Kidney (tissue), 14 donors: ENCODE results near the gene PRDM16. TPM values are rescaled to one million over a fixed set of nuclear protein-coding genes. Genes with fewer than 3 reads are reported as not detected.

Source experiments
- DNase-seq, 5 donors: peaks; one replicate each; pipeline ENCODE4 v3.0.0-alpha.2; 2013 to 2020
- FAIRE-seq: peaks from 2 replicates; lab custom pipeline; 2012; peaks lifted over from hg19 to GRCh38; lab: Jason Lieb, UNC
- H3K27ac ChIP-seq, 2 donors: one replicate each; pipeline ENCODE4 v1.7.0; 2013; ENCODE audit warnings: low read depth in 2 of 2, low read length in 2 of 2, inconsistent platforms in 1 of 2
- H3K27me3 ChIP-seq: one replicate; pipeline ENCODE4 v1.7.1; 2013; ENCODE audit warnings: low read length, inconsistent platforms; ENCODE audit not compliant: control insufficient read depth, insufficient read depth
- H3K36me3 ChIP-seq, 3 donors: one replicate each; pipeline versions ENCODE4 v1.7.0 to v1.7.1; 2013; ENCODE audit warnings: low read length in 3 of 3, control low read depth in 1 of 3, inconsistent platforms in 1 of 3; ENCODE audit not compliant: insufficient read depth in 3 of 3, control insufficient read depth in 2 of 3
- H3K4me1 ChIP-seq, 3 donors: one replicate each; pipeline versions ENCODE4 v1.7.0 to v1.7.1; 2013; ENCODE audit warnings: low read length in 3 of 3, inconsistent platforms in 1 of 3, low read depth in 1 of 3; ENCODE audit not compliant: control insufficient read depth in 2 of 3, insufficient read depth in 2 of 3
- H3K4me3 ChIP-seq, 3 donors: one replicate each; pipeline versions ENCODE4 v1.7.0 to v1.8.1; 2013; ENCODE audit warnings: low read length in 3 of 3, control low read depth in 1 of 3, inconsistent platforms in 1 of 3
- H3K9ac ChIP-seq, 3 donors: one replicate each; pipeline versions ENCODE4 v1.7.0 to v1.7.1; 2013; ENCODE audit warnings: low read length in 3 of 3, control low read depth in 1 of 3, inconsistent platforms in 1 of 3
- H3K9me3 ChIP-seq, 3 donors: one replicate each; pipeline versions ENCODE4 v1.7.0 to v1.7.1; 2013; ENCODE audit warnings: low read length in 3 of 3, control low read depth in 1 of 3, inconsistent platforms in 1 of 3; ENCODE audit not compliant: control insufficient read depth in 2 of 3, insufficient read depth in 1 of 3
- CTCF ChIP-seq: IDR thresholded peaks from 3 replicates; pipeline ENCODE4 v1.5.1; 2012; ENCODE audit warnings: mild to moderate bottlenecking, moderate library complexity, borderline replicate concordance; ENCODE audit not compliant: insufficient read depth; ENCODE audit errors: extremely low read depth
- intact Hi-C: fragments of 100-400 bp; cut with DNase I; formaldehyde crosslinking; loops from one replicate; pipeline ENCODE4 v1.11.1; 2022
- polyA plus RNA-seq: library from polyadenylated mRNA; stranded (reverse); fragments of 350-450 nt; fragmentation: Illumina TruSeq; extraction: RNeasy Lipid Tissue Mini Kit (QIAGEN cat#74804); gene quantifications from one replicate; pipeline ENCODE4 v1.2.3, GENCODE V29; 2014; ENCODE audit warnings: low read depth, low replicate concordance; ENCODE audit not compliant: insufficient read depth
- total RNA-seq: library from RNA; stranded (reverse); fragmentation: NEBNext Ultra II Directional; extraction: Animal tissue kit (Norgen Biotek cat#: 25700); gene quantifications from one replicate; pipeline ENCODE4 v1.2.1, GENCODE V29; 2021
- donor health status: control.
- donor health status: control.
- donor health status: control.
- donor health status: control.
- donor health status: control.
- donor health status: DM: yes; HTN: yes; CAD: no.
- donor health status: Normal renal cell carcinoma (clear cell type).

PRDM16 gene
- total and polyA plus RNA-seq, 2 donors from 2014 or later = 3.0 to 21.9 TPM

DNA sequence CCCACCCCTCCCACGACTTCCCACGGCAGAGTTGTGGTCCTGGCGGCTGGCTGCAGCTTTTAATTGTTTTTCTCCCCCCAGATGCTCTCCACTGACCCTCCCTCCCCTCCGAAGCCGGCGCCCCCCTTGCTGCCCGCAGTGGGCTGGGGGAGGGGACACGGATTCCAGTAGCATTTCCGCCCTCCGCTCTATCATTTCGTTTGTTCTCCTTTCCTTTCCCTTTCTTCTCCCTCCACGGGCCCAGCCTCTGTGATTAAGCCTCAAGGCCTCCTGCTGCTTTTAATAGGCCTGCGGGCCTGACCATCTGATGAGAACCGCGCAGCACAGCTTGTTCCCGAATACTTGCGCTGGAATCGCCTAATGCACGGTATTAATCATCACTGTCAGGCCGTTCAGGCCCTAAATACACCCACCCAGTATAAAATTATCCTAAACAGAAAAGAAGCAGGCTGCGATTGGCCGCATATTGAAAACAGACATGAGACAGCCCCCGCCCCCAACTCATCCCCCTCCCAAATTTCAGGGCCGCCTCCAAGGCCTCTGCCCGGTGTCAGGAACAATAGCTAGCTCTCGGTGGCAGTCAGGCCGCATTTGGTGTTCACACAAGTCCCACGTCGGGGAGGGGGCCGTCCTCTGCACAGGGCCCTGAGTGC is 283.4 kb downstream of the PRDM16 start:
- H3K9ac ChIP-seq = peak overlapping the region in 1 of 3 donors; percentile 10
- FAIRE-seq (no peak), DNase-seq (peak; percentile 56 to 91 (median 80))
- H3K27me3 ChIP-seq = no peaks in the 10 kb centered on the region
- no peaks in the 10 kb centered on the region for H3K9me3 ChIP-seq
- H3K27ac ChIP-seq = peak overlapping the region; percentile 57 to 68
- H3K4me1 ChIP-seq = peaks cover 0 to 30% (median 15%) of the 10 kb centered on the region in 3 donors
- H3K4me3 ChIP-seq = no peak overlapping the region
- no peaks in the 10 kb centered on the region for H3K36me3 ChIP-seq
- TF ChIP-seq CTCF = no peak
- intact Hi-C loops = no loop called here

DNA sequence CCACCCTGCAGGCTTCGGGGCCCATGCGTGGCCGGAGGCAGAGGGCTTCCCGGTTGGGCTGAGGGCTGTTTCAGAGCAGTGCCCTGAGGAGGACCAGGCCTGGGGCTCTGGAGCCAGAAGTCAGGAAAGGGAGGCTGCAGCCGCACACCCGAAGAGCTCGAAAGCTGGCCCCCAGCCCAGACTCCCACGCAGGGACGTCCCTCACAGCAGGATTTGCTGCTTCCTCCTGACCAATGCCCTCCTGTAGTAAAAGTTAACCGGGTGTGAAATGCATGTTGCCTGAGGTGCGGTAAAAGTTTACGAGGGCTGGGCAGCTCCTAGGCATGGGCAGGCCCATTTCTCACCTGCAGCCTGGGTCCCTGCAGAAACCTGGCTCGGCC is 283.9 kb downstream of the PRDM16 start:
- intact Hi-C loops = no loop called here
- H3K4me3 ChIP-seq = no peak overlapping the region
- peak overlapping the region; percentile 57 to 68 for H3K27ac ChIP-seq
- FAIRE-seq = no peak
- H3K9me3 ChIP-seq = no peaks in the 10 kb centered on the region
- no peaks in the 10 kb centered on the region for H3K27me3 ChIP-seq
- no peaks in the 10 kb centered on the region for H3K36me3 ChIP-seq
- no peak overlapping the region for H3K9ac ChIP-seq
- TF ChIP-seq CTCF = no peak
- peak; percentile 93 to 96 (median 95) for DNase-seq
- peaks cover 0 to 31% (median 15%) of the 10 kb centered on the region in 3 donors for H3K4me1 ChIP-seq

GRCh38 chr1:3353876-3354275 is 284.9 kb downstream of the PRDM16 start:
- no peak overlapping the region for H3K9ac ChIP-seq
- no peak for TF ChIP-seq CTCF
- peak overlapping the region in 1 of 2 donors; percentile 57 for H3K27ac ChIP-seq
- no peaks in the 10 kb centered on the region for H3K9me3 ChIP-seq
- intact Hi-C loops = no loop called here
- FAIRE-seq (no peak), DNase-seq (no peak)
- no peak overlapping the region for H3K4me3 ChIP-seq
- no peaks in the 10 kb centered on the region for H3K27me3 ChIP-seq
- no peaks in the 10 kb centered on the region for H3K36me3 ChIP-seq
- peaks cover 0 to 30% (median 15%) of the 10 kb centered on the region in 3 donors for H3K4me1 ChIP-seq

- Histone ChIP-seq H3K27me3 (no peaks in the 10 kb centered on the region), H3K4me3 (no peak overlapping the region), H3K9me3 (no peaks in the 10 kb centered on the region), H3K27ac (no peak overlapping the region), H3K36me3 (no peaks in the 10 kb centered on the region), H3K9ac (no peak overlapping the region), H3K4me1 (peaks cover 0 to 27% (median 15%) of the 10 kb centered on the region in 3 donors)
- intact Hi-C loops = no loop called here
- DNase-seq (no peak), FAIRE-seq (no peak)
- no peak for TF ChIP-seq CTCF
Observed at GRCh38 chr1:3355089-3355488, 286.1 kb downstream of the PRDM16 start.
